Measurements from ENCODE around the gene COX4I2. TPM values are rescaled to one million over a fixed set of nuclear protein-coding genes. Genes with fewer than 3 reads are reported as not detected.

Gene COX4I2
- total RNA-seq, 1 donor from 2014 or later, result 7.9 TPM

GRCh38 chr20:31675828-31676608 lies 38.3 kb downstream of the COX4I2 start:
- DNase-seq (ENCODE audit: low spot score), result no peak

GRCh38 chr20:31676609-31676989 lies 38.9 kb downstream of the COX4I2 start:
- no peak for DNase-seq (ENCODE audit: low spot score)

GRCh38 chr20:31677553-31678260 lies 40.0 kb downstream of the COX4I2 start:
- DNase-seq (ENCODE audit: low spot score), result no peak

- peak; percentile 32 for DNase-seq (ENCODE audit: low spot score)
Observed at GRCh38 chr20:31678389-31679356, 41.0 kb downstream of the COX4I2 start.

- no peak for DNase-seq (ENCODE audit: low spot score)
Observed at GRCh38 chr20:31679357-31680285, 41.9 kb downstream of the COX4I2 start.

- no peak for DNase-seq (ENCODE audit: low spot score)
Observed at GRCh38 chr20:31680286-31681127, 42.8 kb downstream of the COX4I2 start.

GRCh38 chr20:31681128-31681727 lies 43.5 kb downstream of the COX4I2 start:
- DNase-seq (ENCODE audit: low spot score), result no peak

- no peak for DNase-seq (ENCODE audit: low spot score)
Observed at GRCh38 chr20:31681769-31682168, 44.1 kb downstream of the COX4I2 start.

GRCh38 chr20:31682352-31682751 lies 44.6 kb downstream of the COX4I2 start:
- no peak for DNase-seq (ENCODE audit: low spot score)

GRCh38 chr20:31682927-31683326 lies 45.2 kb downstream of the COX4I2 start:
- DNase-seq (ENCODE audit: low spot score), result no peak

- DNase-seq (ENCODE audit: low spot score), result no peak
Observed at GRCh38 chr20:31684153-31685015, 46.7 kb downstream of the COX4I2 start.

GRCh38 chr20:31685853-31686643 lies 48.3 kb downstream of the COX4I2 start:
- DNase-seq (ENCODE audit: low spot score), result no peak

GRCh38 chr20:31687777-31688176 lies 50.1 kb downstream of the COX4I2 start:
- no peak for DNase-seq (ENCODE audit: low spot score)

GRCh38 chr20:31689141-31689540 lies 51.4 kb downstream of the COX4I2 start:
- no peak for DNase-seq (ENCODE audit: low spot score)

- no peak for DNase-seq (ENCODE audit: low spot score)
Observed at GRCh38 chr20:31690124-31690666, 52.5 kb downstream of the COX4I2 start.

- DNase-seq (ENCODE audit: low spot score), result no peak
Observed at GRCh38 chr20:31691646-31692275, 54.0 kb downstream of the COX4I2 start.

- DNase-seq (ENCODE audit: low spot score), result no peak
Observed at GRCh38 chr20:31693402-31693801, 55.7 kb downstream of the COX4I2 start.
